ENCODE data around the gene ISOC1.

ISOC1 gene

GRCh38 chr5:129094087-129094923 is at the start of gene ISOC1:
ISOC1 (plus strand) TSS chr5:129094749; CDS start chr5:129094767, 18 bp downstream.
- DNase-seq = peak; percentile 93

DNA sequence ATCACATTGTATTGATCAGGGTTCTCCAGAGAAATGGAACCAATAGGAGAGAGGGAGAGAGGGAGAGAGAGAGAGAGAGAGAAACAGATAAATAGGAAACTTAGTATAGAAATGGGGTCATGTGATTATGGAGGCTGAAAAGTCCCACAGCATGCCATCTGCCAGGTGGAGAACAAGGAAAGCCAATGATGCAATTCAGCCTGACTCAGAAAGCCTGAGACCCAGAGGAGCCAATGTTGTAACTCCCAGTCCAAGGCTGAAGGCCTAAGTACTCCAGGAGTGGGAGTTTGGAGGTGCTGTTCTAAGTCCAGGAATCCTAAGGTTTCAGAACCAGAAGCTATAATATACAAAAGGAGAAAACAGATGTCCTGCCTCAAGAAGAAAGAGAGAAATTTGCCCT is 48.4 kb upstream of the ISOC1 start:
- no peak for DNase-seq

- DNase-seq = no peak
Observed at GRCh38 chr5:129048509-129048908, 46.0 kb upstream of the ISOC1 start.

DNA sequence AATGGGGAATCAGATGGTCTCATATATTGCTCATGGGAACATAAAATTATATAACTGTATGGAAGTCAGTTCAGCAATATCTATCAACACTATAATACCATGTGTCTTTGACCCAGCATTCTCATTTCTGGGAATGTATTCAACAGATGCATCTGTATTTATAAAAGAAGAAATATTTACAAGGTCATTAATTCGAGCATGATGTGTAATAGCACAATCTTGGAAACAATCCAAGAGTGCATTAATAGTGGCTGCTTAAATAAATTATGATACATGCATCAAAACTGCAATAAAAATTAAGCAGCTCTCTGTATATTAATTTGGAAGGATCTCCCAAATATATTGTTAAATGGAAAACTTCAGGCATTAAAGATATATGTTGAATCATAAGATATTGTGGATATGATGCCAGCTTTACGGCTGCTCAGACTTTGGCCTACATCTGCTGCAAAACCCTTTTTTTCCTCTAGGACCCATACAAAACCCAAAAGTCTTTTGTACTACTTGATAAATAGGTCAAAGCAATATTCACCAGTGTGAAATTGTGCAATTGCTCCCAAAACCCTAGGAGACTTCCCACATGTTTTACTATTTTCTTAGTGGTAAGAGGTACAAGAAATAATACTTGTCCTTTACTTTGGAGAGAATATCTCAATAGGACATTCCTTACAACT is 45.3 kb upstream of the ISOC1 start:
- no peak for DNase-seq

DNA sequence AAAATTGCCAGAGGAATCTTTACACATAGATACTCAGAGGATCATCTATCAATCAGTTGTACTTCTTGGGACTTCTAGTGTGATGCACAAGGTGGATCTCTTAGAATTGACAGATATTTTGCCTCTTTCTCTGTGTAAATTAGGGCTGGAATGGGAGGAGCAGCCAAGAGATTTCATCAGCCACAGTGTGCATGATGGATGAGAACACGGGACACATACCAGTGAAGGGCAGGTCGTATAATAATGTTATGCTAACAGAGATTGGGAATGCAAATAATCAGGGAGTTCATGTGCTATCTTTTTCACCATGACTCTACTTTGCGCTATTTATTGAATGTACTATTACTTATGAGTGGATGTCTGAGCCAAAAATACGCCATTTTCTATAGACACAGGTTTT is 43.3 kb upstream of the ISOC1 start:
- DNase-seq = no peak

DNA sequence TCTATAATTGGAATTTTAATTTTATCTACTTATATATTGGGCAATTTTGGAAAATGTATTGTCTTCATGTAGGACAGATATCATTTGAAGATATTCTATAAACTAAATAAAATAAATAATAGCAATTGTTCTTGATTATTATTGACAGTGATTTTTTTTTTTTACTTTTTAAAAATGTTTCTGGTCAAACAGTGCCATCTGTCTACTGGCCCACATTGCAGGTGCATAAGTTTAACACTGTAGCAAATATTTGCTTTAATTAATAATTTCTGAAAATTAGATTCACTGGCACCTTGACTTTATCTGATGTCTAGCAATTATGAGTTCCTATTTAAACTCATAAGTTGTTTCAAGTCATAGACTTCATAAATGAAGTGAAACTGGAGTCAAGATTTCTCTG is 41.1 kb upstream of the ISOC1 start:
- DNase-seq = no peak

GRCh38 chr5:129057329-129057728 is 37.2 kb upstream of the ISOC1 start:
- no peak for DNase-seq

GRCh38 chr5:129061849-129062248 is 32.7 kb upstream of the ISOC1 start:
- DNase-seq = no peak

GRCh38 chr5:129063483-129064113 is 31.0 kb upstream of the ISOC1 start:
- DNase-seq = no peak

GRCh38 chr5:129065721-129066120 is 28.8 kb upstream of the ISOC1 start:
- no peak for DNase-seq

DNA sequence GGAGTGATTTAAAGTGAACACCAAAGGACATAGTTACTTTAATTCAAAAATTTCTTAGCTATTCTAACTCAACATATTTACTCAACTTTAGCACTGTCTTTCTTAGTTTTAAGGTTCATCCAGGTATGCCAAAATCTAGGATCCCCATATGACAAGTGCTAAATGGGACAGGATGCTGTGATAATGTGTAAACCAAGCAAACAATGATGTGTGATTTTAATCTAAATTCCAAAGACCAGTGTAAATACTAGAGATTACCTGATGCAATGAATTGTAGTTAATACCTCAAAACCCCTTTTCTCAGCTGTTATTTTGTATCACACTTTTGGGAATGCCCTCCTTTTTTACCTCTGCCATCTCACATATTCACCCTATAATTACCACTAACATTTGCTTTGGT is 26.8 kb upstream of the ISOC1 start:
- no peak for DNase-seq

- DNase-seq = no peak
Observed at GRCh38 chr5:129069292-129069691, 25.3 kb upstream of the ISOC1 start.

- no peak for DNase-seq
Observed at GRCh38 chr5:129073111-129073510, 21.4 kb upstream of the ISOC1 start.

DNA sequence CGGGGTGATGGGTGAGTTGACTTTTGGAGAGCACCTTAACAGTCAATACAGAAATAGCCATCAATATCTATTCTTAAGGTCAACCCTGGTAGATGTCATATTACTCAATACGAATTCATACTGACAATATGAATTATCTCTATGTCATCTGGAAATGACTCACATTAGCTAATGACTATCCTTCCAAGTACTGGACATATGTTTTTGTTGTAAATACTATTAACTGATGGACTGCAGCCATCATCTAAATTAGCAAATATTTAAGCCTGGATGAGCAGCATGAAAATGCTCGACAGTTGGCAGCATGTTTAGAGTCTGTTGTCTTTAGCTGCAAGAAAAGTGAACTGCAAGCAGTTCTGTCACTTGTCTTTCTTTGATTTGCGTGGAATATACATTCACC is 19.6 kb upstream of the ISOC1 start:
- no peak for DNase-seq

DNA sequence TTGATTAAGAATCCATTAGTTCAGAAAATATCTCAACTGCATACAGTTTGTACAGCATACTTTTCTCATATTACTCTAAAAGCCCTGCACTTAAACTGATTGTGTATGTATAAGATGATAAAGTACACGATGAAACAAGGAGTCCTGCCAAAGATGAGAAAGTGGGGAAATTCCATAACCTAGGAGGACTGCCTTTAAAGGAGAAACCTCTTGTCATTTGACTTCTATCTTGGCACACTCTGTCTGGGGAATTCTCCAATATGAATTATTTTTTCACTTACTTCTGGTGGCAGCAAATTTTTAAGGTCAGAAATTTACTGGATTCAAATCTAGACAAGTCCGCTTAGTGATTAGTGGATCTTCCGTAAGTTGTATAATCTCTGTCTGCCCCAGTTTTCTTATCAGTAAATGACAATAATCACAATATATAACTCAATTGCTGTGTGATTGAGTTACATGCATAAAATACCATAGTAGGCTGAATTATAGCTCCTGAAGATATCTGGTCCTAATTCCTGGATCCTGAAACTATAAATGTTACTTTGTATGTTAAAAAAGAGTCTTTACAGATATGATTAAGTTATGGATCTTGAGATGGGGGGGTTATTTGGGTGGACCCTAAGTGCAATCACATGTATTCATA is 17.0 kb upstream of the ISOC1 start:
- DNase-seq = no peak

- no peak for DNase-seq
Observed at GRCh38 chr5:129078247-129078646, 16.3 kb upstream of the ISOC1 start.

DNA sequence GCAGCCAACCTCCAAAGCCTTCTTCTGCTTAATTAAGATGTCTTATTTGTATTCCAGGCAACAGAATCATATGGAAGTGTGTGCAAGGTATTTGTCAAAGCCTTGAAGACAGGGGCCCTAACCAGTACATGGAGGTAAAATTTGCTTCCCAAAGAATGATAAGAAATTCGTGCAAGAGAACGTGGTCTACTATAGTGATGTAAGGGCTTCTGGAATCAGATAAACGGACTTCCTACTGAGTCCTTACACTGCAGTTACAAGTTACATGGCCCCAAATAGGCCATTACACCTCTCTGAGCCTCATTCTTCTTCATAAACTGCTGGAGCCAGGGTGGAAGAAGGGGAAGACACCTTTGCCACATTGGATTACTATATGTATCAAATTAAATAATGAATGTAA is 15.9 kb upstream of the ISOC1 start:
- DNase-seq = no peak

DNA sequence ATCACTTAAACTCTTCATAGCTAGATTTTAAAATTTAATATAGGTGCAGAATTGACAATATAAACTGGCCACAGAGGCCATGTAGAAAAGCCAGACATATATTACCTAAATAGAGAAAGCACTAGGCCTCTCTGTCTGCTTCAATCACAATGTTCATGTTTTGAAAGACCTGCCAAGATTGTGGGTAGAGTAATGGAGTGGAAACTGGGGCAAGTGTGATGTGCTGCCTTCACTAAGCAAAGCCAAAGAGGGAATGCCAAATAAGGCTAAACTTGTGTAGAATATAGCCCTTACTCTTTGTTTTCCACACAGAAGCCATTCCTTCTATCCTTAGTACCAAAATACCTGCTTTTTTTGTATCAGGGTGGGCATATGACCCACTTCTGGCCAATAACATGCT is 15.1 kb upstream of the ISOC1 start:
- DNase-seq = no peak

DNA sequence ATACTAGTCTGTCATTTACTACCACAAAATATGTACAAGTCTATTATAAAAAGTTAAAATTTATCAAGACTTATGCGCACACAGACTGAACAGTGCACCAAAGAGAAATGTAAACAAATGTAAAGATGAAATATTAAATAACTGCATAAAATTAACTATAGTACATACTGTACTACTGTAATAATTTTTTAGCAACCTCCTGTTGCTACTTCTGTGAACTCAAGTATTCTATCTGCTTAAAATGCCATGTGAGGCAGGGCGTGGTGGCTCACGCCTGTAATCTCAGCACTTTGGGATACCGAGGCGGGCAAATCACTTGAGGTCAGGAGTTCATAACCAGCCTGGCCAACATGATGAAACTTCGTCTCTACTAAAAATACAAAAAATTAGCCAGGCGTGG is 13.8 kb upstream of the ISOC1 start:
- DNase-seq = no peak

- DNase-seq = no peak
Observed at GRCh38 chr5:129082225-129083136, 12.1 kb upstream of the ISOC1 start.

- no peak for DNase-seq
Observed at GRCh38 chr5:129094924-129095899, 663 bp downstream of the ISOC1 start.
